HCT116 (cell line): Measurements from ENCODE around the gene CUL4A. TPM values are rescaled to one million over a fixed set of nuclear protein-coding genes. Genes with fewer than 3 reads are reported as not detected.
A peak's percentile ranks its signal among the peaks of the same experiment; 100 is the strongest.

Source experiments
- ATAC-seq: fragments of 200-7000 bp; cut with Tn5 transposase; 2 replicates; pipeline ENCODE4 v1.9.1; 2020; ENCODE audit warnings: mild to moderate bottlenecking, moderate library complexity
- BruUV-seq: library from RNA; stranded (reverse); fragments of 400-500 nt; replicated peaks from 2 replicates; lab custom pipeline; 2021; lab: Mats Ljungman, UMichigan
- CTCF ChIA-PET: fragments of 300-600 bp; sonication (Branson Sonifier 250); formaldehyde crosslinking; loops from one replicate; lab custom pipeline; 2021; ENCODE audit warnings: antibody characterized with exemption; lab: Charles Lee
- POLR2A ChIA-PET: fragments of 300-600, 350-600 bp; sonication (Branson Sonifier 250); formaldehyde crosslinking; loops from one replicate; lab custom pipeline; 2021; ENCODE audit warnings: antibody characterized with exemption; lab: Charles Lee
- RAD21 ChIA-PET, 2 experiments: fragments of 300-600 bp; sonication (Branson Sonifier 250); formaldehyde crosslinking; loops; one replicate each; lab custom pipeline; 2023; ENCODE audit warnings: low total read pairs in 2 of 2; ENCODE audit not compliant: uncharacterized antibody in 2 of 2, unreplicated experiment in 2 of 2, low non-redundant PET in 1 of 2; lab: Charles Lee
- DNase-seq: peaks from one replicate; pipeline ENCODE4 v3.0.0-alpha.2; 2010; ENCODE audit warnings: low read depth, low spot score
- H2AFZ ChIP-seq: fragments of 200-600 bp; shearing (Covaris generic), sonication (generic); 2 replicates; pipeline ENCODE4 v1.6.1; 2017; ENCODE audit warnings: low read depth, mixed run types, mixed read lengths, antibody characterized with exemption, low read length; ENCODE audit not compliant: poor library complexity, severe bottlenecking
- H3K27ac ChIP-seq: 2 replicates; pipeline ENCODE4 v1.5.1; 2012; ENCODE audit warnings: low read depth, low read length
- H3K27me3 ChIP-seq: fragments of 200-600 bp; sonication (generic); 2 replicates; pipeline ENCODE4 v1.6.1; 2016; ENCODE audit warnings: mixed run types, low read length, mixed read lengths; ENCODE audit not compliant: insufficient read depth
- H3K36me3 ChIP-seq, 2 experiments: fragments of 200-500 bp in 1 of 2; fragments of 200-600 bp in 1 of 2; sonication (Bioruptor generic) in 1 of 2; sonication (generic) in 1 of 2; 2 replicates each; pipeline versions ENCODE4 v1.5.1 to v1.6.1; 2014 to 2016; ENCODE audit warnings: low read length in 2 of 2, inconsistent platforms in 1 of 2, mixed read lengths in 1 of 2, mixed run types in 1 of 2; ENCODE audit not compliant: insufficient read depth in 2 of 2, control insufficient read depth in 1 of 2
- H3K4me1 ChIP-seq, 2 experiments: fragments of 200-600 bp in 1 of 2; sonication (generic) in 1 of 2; 2 replicates each; pipeline versions ENCODE4 v1.5.1 to v1.6.1; 2012 to 2017; ENCODE audit warnings: low read length in 2 of 2, inconsistent platforms in 1 of 2, mild to moderate bottlenecking in 1 of 2, mixed read lengths in 1 of 2, mixed run types in 1 of 2, moderate library complexity in 1 of 2; ENCODE audit not compliant: insufficient read depth in 2 of 2, control insufficient read depth in 1 of 2
- H3K4me2 ChIP-seq: fragments of 200-600 bp; sonication (generic); 2 replicates; pipeline ENCODE4 v1.6.1; 2017; ENCODE audit warnings: mixed run types, low read length, mixed read lengths
- H3K4me3 ChIP-seq, 2 experiments: fragments of 200-600 bp in 1 of 2; sonication (generic) in 1 of 2; replicated peaks in 1 of 2; 2 replicates each; pipeline ENCODE4 v1.5.1; 2011 to 2016; ENCODE audit warnings: low read length in 2 of 2, control low read depth in 1 of 2, low read depth in 1 of 2, mild to moderate bottlenecking in 1 of 2, mixed read lengths in 1 of 2, mixed run types in 1 of 2
- H3K79me2 ChIP-seq: fragments of 200-600 bp; sonication (generic); 2 replicates; pipeline ENCODE4 v1.6.1; 2017; ENCODE audit warnings: mild to moderate bottlenecking, mixed run types, low read length, moderate library complexity, mixed read lengths; ENCODE audit not compliant: insufficient read depth
- H3K9ac ChIP-seq: fragments of 200-600 bp; sonication (generic); 2 replicates; pipeline ENCODE4 v1.6.1; 2016; ENCODE audit warnings: low read length, mixed read lengths
- H3K9me2 ChIP-seq: fragments of 200-600 bp; sonication (generic), shearing (Covaris generic); 2 replicates; pipeline ENCODE4 v1.6.1; 2017; ENCODE audit warnings: mixed run types, mild to moderate bottlenecking, moderate library complexity; ENCODE audit not compliant: insufficient read depth
- H3K9me3 ChIP-seq, 2 experiments: fragments of 200-500 bp in 1 of 2; fragments of 200-600 bp in 1 of 2; sonication (Bioruptor generic) in 1 of 2; sonication (generic) in 1 of 2; 2 replicates each; pipeline ENCODE4 v1.6.1; 2014 to 2017; ENCODE audit warnings: low read length in 2 of 2, mixed read lengths in 2 of 2, inconsistent platforms in 1 of 2, low read depth in 1 of 2, mild to moderate bottlenecking in 1 of 2, mixed run types in 1 of 2, moderate library complexity in 1 of 2; ENCODE audit not compliant: control insufficient read depth in 1 of 2, insufficient read depth in 1 of 2
- H4K20me1 ChIP-seq: fragments of 200-600 bp; sonication (generic), shearing (Covaris generic); 2 replicates; pipeline ENCODE4 v1.6.1; 2017; ENCODE audit warnings: mixed run types, mild to moderate bottlenecking, moderate library complexity; ENCODE audit not compliant: insufficient read depth
- CTCF ChIP-seq, 3 experiments: fragments of 200-600 bp in 1 of 3; sonication (generic) in 1 of 3; IDR thresholded peaks in 2 of 3; conservative IDR thresholded peaks in 1 of 3; 2 replicates each; pipeline ENCODE4 v1.5.1; 2012 to 2017; ENCODE audit warnings: low read depth in 2 of 3, low read length in 2 of 3, antibody characterized with exemption in 1 of 3, borderline replicate concordance in 1 of 3, control low read depth in 1 of 3, mild to moderate bottlenecking in 1 of 3, mixed read lengths in 1 of 3, mixed run types in 1 of 3, moderate library complexity in 1 of 3; ENCODE audit not compliant: insufficient read depth in 1 of 3
- EGR1 ChIP-seq: IDR thresholded peaks from 2 replicates; pipeline ENCODE4 v1.6.1; 2012; ENCODE audit warnings: low read depth
- EZH2phosphoT487 ChIP-seq: fragments of 200-600 bp; IDR thresholded peaks from 2 replicates; pipeline ENCODE4 v1.6.1; 2018; ENCODE audit warnings: antibody characterized with exemption, borderline replicate concordance
- JUND ChIP-seq: IDR thresholded peaks from 2 replicates; pipeline ENCODE4 v1.6.1; 2012
- RAD21 ChIP-seq: IDR thresholded peaks from 2 replicates; pipeline ENCODE4 v1.6.1; 2012; ENCODE audit warnings: low read depth, mild to moderate bottlenecking
- SIN3A ChIP-seq: IDR thresholded peaks from 2 replicates; pipeline ENCODE4 v1.6.1; 2012; ENCODE audit warnings: low read depth
- YY1 ChIP-seq: IDR thresholded peaks from 2 replicates; pipeline ENCODE4 v1.6.1; 2011; ENCODE audit warnings: low read length, low read depth, moderate library complexity, mild to moderate bottlenecking; ENCODE audit not compliant: insufficient replicate concordance; ENCODE audit errors: extremely low read depth
- intact Hi-C: fragments of 100-400 bp; cut with micrococcal nuclease; formaldehyde crosslinking; loops from 2 replicates; pipeline ENCODE4 v1.10.0; 2022
- total RNA-seq: library from RNA; stranded (reverse); gene quantifications from one replicate; pipeline ENCODE4 v1.2.1, GENCODE V29; 2021; ENCODE audit not compliant: unreplicated experiment
- TF ChIP-seq, protein P1 (sequence below): IDR thresholded peaks from 2 replicates; pipeline ENCODE4 v1.6.1; 2012

Gene CUL4A
- total RNA-seq, 1 experiment from 2014 or later = 76.5 TPM

DNA sequence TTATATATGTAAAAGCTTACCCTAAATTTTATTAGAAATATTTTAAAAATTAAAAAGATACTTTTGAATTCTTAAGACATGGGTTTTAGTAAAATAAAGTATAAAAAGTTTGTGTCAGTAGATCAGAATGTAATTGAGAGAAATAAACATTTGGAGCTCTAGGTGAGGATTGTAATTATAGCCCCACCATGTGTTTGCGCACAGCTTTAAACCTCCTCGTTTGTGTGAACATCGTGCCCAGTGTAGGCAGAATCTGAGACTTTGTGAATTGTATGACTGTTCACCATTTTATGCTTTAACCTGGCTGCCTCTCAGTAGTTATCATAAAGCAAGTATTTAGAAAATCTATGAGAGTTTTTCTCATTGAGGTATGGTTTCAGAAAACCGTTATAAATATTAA lies 29.1 kb downstream of the CUL4A start:
- Histone ChIP-seq H3K27ac (no peak overlapping the region), H3K79me2 (no peaks in the 10 kb centered on the region), H3K9me3 (no peaks in the 10 kb centered on the region), H2AFZ (no peak overlapping the region), H3K4me3 (no peak overlapping the region), H3K9ac (no peak overlapping the region), H3K36me3 (peaks cover 15 to 36% of the 10 kb centered on the region in 2 experiments), H3K4me2 (no peak overlapping the region), H3K4me1 (no peaks in the 10 kb centered on the region), H3K9me2 (no peaks in the 10 kb centered on the region), H4K20me1 (no peaks in the 10 kb centered on the region), H3K27me3 (no peaks in the 10 kb centered on the region)
- ChIA-PET CTCF (no interaction called here), RAD21 (no interaction called here), POLR2A (no interaction called here)
- TF ChIP-seq RAD21 = 0 out of 2 replicates have a peak, but pooled peaks have one; percentile 4
- no peak for TF ChIP-seq CTCF (IDR thresholded peaks at IDR 0.05 in 2 of 3, conservative IDR thresholded peaks at IDR 0.05 in 1 of 3; ENCODE audit: borderline replicate concordance in 1 of 3, insufficient read depth in 1 of 3, low read depth in 2 of 3, low read length in 2 of 3)
- TF ChIP-seq, protein P1, sequence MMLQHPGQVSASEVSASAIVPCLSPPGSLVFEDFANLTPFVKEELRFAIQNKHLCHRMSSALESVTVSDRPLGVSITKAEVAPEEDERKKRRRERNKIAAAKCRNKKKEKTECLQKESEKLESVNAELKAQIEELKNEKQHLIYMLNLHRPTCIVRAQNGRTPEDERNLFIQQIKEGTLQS = no peak
- TF ChIP-seq EZH2phosphoT487 = no peak
- TF ChIP-seq JUND = no peak
- TF ChIP-seq SIN3A = no peak
- intact Hi-C loops = no loop called here
- ATAC-seq (no peak), DNase-seq (no peak)
- BruUV-seq = no TSS peak

DNA sequence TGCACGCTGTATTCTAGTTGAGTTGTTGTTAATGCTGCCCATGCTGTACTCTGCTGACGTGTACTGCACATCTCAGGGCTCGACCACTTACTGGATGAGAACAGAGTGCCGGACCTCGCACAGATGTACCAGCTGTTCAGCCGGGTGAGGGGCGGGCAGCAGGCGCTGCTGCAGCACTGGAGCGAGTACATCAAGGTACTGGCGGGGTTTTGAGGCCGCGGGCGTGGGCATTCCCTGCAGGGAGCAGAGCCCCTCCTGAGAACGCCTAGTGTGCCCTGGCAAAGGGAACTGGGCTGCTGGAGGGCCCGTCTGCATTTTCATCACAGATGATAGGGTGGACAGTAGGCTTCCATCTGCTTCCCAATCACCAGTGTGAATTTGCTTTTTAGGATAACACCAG lies 29.9 kb downstream of the CUL4A start:
- Histone ChIP-seq H3K9me2 (no peaks in the 10 kb centered on the region), H3K4me1 (no peaks in the 10 kb centered on the region), H3K27ac (no peak overlapping the region), H3K4me3 (no peak overlapping the region), H3K36me3 (peaks cover 20 to 39% of the 10 kb centered on the region in 2 experiments), H3K79me2 (no peaks in the 10 kb centered on the region), H3K9me3 (no peaks in the 10 kb centered on the region), H3K9ac (no peak overlapping the region), H3K4me2 (no peak overlapping the region), H4K20me1 (no peaks in the 10 kb centered on the region), H3K27me3 (no peaks in the 10 kb centered on the region), H2AFZ (no peak overlapping the region)
- TF ChIP-seq EGR1 (no peak), YY1 (no peak)
- RAD21 ChIA-PET = no interaction called here
- intact Hi-C loops = no loop called here
- ATAC-seq (no peak), DNase-seq (no peak)
- CTCF ChIA-PET = no interaction called here
- POLR2A ChIA-PET = no interaction called here
- no TSS peak for BruUV-seq
